ENCODE results near the gene CKAP4. TPM values are rescaled to one million over a fixed set of nuclear protein-coding genes. Genes with fewer than 3 reads are reported as not detected.
A peak's percentile ranks its signal among the peaks of the same experiment; 100 is the strongest.

Gene CKAP4
- total and polyA plus RNA-seq, 2 of the 13 experiments (the other 11 are each of a cell fraction or from before 2014, with no cell fraction given) = 39.2 to 70.2 TPM

- TF ChIP-seq ZGPAT (CRISPR knock-in tag; IDR thresholded peaks at IDR 0.05) = 0 out of 2 replicates have a peak, but pooled peaks have one; percentile 21
- no peak for TF ChIP-seq MEIS1 (CRISPR knock-in tag; IDR thresholded peaks at IDR 0.05; ENCODE audit: borderline replicate concordance)
- TF ChIP-seq CSRNP2 (CRISPR knock-in tag; conservative IDR thresholded peaks at IDR 0.05; ENCODE audit: low read depth) = no peak
- no peak for TF ChIP-seq MLXIP (CRISPR knock-in tag; IDR thresholded peaks at IDR 0.05; ENCODE audit: borderline replicate concordance)
- TF ChIP-seq ZNF792 (CRISPR knock-in tag; IDR thresholded peaks at IDR 0.05) = no peak
- no peak for TF ChIP-seq CC2D1A (CRISPR knock-in tag; IDR thresholded peaks at IDR 0.05)
- TF ChIP-seq ZNF800 (CRISPR knock-in tag; IDR thresholded peaks at IDR 0.05) = no peak
- no peak for TF ChIP-seq ISL2 (CRISPR knock-in tag; IDR thresholded peaks at IDR 0.05)
- no peak for TF ChIP-seq SOX13 (IDR thresholded peaks at IDR 0.05)
- TF ChIP-seq SOX13 (CRISPR knock-in tag; conservative IDR thresholded peaks at IDR 0.05 in 1 of 2, IDR thresholded peaks at IDR 0.05 in 1 of 2) = peak; percentile 49 to 64; a peak in 1 of 4 replicates
- TF ChIP-seq SOX5 (CRISPR knock-in tag; IDR thresholded peaks at IDR 0.05; ENCODE audit: borderline replicate concordance) = peak; percentile 71; the same call in 1 of the 2 replicates
- 0 out of 2 replicates have a peak, but pooled peaks have one; percentile 7 for TF ChIP-seq ZNF644 (CRISPR knock-in tag; IDR thresholded peaks at IDR 0.05; ENCODE audit: low read depth)
- TF ChIP-seq ZNF460 (CRISPR knock-in tag; IDR thresholded peaks at IDR 0.05; ENCODE audit: borderline replicate concordance) = peak; percentile 80
- no peak for TF ChIP-seq RFXAP (CRISPR knock-in tag; IDR thresholded peaks at IDR 0.05; ENCODE audit: borderline replicate concordance)
- no peak for TF ChIP-seq ZNF558 (CRISPR knock-in tag; IDR thresholded peaks at IDR 0.05; ENCODE audit: borderline replicate concordance)
- TF ChIP-seq ATF7 (IDR thresholded peaks at IDR 0.05) = no peak
- TF ChIP-seq ATF7 (CRISPR knock-in tag; IDR thresholded peaks at IDR 0.05) = no peak
- TF ChIP-seq NONO (IDR thresholded peaks at IDR 0.05) = no peak
- no peak for TF ChIP-seq NONO (CRISPR knock-in tag; conservative IDR thresholded peaks at IDR 0.05)
- TF ChIP-seq ETV6 (CRISPR knock-in tag; conservative IDR thresholded peaks at IDR 0.05) = no peak
- no peak for TF ChIP-seq SATB2 (CRISPR knock-in tag; IDR thresholded peaks at IDR 0.05)
- TF ChIP-seq ZNF772 (CRISPR knock-in tag; IDR thresholded peaks at IDR 0.05) = no peak
Measured at GRCh38 chr12:106296179-106296877, 48.5 kb upstream of the CKAP4 start (continued).

Measured in HepG2 (cell line).